Stimulated activated CD8-positive, alpha-beta memory T cell treated with anti-CD3 and anti-CD28 coated beads, Interleukin-7, amount 100 ng/mL, for 4 hours (primary cell): ENCODE measurements around the gene EGFLAM.

Experiments
- DNase-seq, 2 donors: peaks; one replicate each; pipeline ENCODE4 v3.0.0-alpha.2; 2020; ENCODE audit warnings: low read depth in 2 of 2

EGFLAM gene

DNA sequence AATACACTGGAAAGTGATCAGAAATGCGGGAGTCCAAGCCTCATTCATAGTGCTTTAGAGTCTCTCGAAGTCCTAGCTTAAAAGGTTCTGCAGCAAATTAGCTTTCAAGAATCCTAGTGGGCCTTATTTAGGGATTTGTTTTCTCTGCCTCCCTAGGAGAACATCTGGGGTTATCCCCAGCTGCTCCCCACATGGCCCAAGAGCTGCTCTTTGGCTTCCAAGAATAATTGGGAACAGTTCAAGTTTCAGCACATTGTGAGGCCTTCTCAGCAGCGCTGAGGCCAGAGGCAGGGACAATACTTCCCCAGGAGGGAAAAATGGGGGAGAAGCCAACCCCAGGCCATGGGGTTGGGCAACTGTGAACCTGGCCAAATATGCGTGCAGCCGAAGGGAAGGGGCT is 189.4 kb downstream of the EGFLAM start:
- DNase-seq, result no peak

DNA sequence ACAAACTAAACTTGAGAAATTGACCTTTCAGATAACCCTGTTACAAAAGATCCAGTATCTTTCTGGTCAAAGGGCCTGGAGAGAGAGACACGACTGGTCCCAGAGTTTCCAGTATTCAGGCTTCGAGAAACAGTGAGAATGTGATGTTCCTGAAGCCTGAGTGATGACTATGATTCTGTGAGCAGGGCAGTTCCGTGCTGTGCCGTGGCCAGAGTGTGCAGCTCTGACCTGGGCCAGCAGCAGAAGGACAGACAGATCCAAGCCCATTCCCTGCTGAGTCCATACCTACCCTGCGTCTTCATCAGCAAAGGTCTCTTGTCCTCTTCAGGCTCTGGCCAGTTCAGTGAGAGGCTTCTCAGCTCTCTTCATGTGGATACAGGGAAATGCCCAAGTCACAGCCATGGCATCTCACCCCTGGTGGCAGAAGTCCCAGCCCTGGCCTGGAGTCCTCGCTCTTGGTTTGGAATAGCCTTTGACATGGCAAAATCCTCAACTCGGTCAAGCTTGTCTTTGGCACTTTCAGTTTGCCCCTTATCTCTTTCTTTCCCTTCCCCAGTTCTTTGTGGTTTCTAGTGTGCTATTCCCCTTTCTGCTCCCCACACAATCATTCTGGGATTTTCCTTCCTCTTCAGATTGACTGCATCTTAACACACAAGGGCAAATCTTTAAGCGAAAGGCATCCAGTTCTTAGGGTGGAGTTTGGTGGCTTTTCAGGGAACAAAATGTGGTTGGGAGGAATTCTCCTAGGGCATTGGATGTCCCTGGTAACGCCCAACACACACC is 190.4 kb downstream of the EGFLAM start:
- DNase-seq, result no peak

- DNase-seq, result no peak
Measured at GRCh38 chr5:38450627-38451026, 192.3 kb downstream of the EGFLAM start.

DNA sequence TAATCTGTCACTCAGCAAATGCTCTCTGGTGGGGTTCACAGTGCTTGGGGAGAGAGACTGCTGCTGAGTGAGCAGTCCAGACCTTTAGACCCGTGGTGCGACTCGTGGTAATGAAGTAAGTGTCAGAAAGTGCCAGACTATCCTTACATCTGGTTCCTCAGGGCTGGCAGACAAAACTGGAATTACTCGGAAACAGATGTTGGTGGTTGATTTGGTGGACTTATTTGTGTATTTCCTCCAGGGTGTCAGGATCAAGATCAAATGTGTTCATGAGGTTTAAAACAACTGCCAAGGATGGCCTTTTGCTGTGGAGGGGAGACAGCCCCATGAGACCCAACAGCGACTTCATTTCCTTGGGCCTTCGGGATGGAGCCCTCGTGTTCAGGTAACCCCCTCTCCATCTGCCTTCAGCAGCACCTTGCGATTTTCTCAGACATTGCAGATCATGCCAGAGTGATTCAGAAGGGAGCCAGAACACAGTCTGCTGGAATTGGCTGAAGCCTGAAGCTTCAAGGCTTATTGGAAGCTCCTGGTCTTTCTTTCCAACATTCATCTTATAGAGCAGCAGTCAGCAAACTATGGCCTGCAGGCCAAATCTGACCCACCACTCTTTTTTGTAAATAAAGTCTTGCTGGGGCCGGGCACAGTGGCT is 192.8 kb downstream of the EGFLAM start:
- no peak for DNase-seq

DNA sequence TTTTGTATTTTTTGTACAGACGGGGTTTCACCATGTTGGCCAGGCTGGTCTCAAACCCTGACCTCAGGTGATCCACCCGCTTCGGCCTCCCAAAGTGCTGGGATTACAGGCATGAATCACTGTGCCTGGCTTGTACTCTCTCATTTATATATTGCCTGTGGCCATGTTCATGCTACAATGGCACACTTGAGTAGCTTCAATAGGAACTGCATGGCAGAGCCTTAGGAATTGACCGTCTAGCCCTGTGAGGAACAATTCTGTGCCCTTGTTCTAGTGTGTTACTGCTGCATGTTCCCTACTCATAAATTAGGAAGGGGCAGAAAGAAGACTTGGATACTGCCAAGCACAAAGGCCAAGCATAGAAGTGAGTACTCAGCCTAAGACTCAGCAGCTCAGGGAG is 193.8 kb downstream of the EGFLAM start:
- DNase-seq, result no peak

GRCh38 chr5:38453506-38453905 is 195.1 kb downstream of the EGFLAM start:
- peak; percentile 7 to 12 for DNase-seq

GRCh38 chr5:38453921-38454320 is 195.6 kb downstream of the EGFLAM start:
- no peak for DNase-seq

DNA sequence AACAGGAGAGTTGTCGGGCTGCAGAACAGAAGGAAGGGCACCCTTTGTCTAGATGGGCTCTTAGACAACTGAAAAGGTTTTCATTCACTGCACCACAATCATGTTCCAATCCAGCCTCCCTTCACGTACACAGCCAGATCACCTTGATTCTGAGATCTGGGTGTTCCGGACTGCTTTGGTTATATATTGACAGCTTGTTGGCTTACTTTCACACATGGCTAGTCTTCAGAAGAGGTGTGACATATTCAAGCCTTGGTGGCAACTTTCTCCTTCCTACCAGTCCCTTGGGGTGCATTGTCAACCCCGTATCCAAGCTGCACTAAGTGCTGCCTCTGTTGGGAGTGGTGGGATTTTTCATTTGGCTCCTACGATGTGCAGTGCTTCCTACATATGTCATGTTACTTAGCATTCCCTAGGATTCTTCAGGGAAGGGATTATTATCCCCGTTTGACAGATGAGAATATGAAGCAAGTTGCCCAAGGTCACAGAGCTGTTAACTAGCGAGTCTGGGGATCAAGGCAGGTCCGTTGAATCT is 197.5 kb downstream of the EGFLAM start:
- no peak for DNase-seq

DNA sequence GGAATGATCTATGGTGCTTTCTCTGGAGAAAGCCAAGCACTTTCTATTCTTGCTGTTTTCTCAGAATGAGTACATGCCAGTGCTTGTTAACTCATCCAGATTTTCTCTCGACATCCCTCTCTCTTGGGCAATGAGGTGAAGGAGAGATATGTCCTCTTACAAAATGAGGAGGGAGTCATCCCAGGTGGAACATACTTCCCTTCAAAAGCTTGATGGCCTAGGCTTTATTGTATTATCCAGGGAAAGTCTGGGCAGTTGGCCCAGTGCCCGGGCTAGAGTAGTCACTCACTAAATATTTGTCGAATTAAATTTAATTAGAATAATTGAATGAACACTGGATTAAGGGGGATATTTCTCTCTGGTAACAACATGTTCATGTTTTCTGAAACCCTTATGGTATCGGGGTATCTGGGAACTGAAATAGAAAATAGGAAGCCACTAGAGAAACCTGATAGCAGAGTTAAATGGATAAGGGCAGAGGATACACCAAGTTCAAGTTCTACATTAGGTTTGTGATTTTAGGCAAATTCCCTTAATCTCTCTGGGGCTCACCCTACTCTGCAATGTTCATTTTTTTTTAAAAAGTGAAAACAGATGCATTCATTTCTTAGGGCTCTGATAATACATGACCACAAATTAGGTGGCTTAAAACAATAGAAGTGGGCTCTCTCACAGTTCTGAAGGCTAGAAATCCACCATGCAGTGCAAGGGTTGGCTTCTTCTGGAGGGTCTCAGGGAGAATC is 198.5 kb downstream of the EGFLAM start:
- DNase-seq, result no peak

DNA sequence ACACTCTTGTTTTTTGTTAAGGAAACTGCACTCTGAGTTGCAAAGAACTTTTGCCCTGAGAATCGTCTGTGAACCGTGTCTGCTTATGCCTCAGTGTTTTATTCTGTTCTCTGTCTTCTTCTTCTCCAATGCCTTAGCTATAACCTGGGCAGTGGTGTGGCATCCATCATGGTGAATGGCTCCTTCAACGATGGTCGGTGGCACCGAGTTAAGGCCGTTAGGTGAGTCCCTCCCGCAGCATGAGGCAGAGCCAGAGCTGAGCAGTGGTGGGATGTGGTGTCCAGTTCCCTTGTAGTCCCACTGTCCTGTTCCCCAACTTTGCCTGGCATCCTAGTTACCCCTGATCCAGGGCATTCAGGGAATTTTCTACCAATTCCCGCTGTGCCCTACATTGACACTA is 199.8 kb downstream of the EGFLAM start:
- DNase-seq, result no peak

- DNase-seq, result no peak
Measured at GRCh38 chr5:38462976-38463633, 204.7 kb downstream of the EGFLAM start.

DNA sequence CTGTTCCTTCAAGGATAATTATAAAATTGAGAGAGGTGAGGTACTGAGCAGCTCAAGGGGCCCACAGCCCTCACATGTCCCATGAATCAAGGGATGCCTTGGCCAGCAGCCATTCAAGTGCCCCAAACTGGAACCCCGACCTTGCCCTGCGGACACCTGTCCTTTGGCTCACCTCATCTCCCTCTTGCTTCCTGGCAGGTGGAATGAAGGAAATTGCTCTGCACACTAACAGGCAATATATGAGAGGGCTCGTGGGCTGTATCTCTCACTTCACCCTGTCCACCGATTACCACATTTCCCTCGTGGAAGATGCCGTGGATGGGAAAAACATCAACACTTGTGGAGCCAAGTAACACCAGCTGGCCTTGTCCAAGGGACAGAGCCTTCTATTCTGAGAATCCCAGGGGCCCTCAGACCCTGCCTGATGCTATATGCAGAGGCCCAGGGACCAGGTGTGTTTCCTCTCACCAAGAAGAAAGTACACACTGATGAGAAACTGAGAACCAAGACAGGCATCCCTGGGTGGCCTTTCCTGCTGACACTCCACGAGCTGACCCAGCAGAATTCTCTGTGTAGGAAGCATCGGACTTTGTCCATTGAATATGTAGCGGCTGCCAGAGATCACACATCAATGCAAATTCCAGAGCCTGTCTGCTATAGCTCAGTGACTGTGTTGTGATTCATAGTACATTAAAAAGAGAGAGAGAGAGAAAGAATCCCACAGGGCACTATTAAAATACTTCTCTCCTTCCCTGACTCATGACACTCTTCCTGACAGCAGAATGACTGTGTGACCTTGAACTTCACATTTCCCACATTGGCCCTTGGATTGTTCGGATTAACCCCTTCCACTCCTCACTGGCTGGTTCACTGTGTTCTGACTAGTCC is 205.5 kb downstream of the EGFLAM start:
- no peak for DNase-seq

DNA sequence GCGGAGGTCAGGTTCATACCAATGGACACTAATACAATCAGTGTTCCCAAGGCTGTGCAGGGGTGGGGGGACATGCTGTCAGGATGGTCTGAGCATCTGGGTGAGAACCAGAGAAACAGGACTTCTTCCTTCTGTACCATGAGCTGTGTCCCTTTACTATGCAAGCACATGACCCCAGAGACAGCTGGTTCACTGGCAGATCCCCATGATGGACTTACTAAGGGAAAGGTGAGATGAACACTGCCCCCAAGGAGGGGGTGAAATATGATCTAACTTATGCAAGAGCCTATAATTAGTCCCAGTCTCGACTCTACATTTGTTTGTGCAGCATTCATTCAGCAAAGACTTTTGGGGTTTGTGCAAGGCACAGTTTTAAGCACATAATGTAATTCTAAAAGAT is 206.7 kb downstream of the EGFLAM start:
- DNase-seq, result no peak

DNA sequence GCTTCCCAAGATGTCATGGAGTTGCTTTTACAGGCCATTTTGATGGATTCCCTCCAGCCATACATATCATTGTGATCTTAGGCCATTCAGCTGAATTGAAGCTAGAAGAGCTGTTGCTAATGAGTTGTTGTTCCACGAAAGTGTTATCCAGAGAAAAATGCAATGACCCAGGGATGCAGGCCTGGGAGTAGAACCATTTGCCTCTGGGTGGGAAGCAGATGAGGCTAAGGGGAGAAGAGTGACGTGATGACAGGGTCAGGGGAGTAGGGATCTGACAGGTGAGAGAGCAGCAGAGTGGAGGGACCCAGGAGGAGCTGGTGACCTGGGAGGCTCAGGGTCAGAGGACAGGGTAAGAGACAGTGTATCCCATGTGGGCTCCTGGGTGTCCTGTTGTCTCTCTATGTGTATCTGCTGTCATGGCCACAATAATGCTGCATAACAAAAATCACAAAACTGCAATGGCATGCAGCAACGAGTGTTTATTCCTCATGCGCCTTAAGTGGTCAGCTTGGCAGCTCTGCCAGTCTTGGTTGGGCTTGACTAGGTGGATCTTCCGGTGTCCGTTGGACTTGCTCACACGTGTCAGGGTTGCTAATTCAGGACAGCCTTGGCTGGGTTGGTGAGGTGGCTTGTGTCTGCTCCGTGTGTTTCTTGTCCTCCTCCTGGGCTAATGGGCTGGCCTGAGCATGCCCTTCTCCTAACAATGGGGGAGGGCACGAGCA is 207.5 kb downstream of the EGFLAM start:
- DNase-seq, result no peak

GRCh38 chr5:38466424-38467189 is 208.2 kb downstream of the EGFLAM start:
- DNase-seq, result no peak

DNA sequence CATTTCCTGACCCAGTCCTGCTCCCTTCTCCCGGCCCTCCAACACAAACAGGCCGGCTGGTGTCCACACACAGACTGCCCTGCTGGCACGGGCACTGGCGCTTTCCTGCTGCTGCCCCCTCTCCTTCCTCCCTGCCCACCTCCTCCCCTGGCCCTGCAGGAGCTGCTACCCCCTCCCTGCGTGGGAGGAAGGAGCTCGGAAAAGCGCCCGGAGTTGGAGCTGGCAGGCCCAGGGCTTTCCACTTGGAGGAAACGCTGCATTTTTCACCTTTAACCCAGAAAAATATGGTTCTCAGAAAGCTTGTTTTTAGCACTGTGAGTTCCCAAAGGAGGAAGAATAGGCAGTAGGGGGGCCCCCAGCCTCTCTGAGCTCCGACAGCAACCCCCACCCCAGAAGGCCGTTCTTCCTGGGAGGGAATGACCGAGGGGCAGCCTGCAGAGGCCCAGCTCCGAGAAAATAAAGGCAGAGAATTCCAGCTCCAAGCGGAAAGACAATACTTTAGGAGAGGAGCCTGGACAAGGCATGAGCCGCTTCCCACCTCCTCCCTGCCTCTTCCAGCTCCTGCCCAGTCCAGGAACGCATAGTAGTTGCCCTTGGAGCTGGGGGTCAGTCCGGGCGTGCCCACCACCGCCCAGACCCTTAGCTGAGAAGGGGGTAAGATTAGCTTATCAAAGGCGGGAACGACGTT is 209.1 kb downstream of the EGFLAM start:
- no peak for DNase-seq

DNA sequence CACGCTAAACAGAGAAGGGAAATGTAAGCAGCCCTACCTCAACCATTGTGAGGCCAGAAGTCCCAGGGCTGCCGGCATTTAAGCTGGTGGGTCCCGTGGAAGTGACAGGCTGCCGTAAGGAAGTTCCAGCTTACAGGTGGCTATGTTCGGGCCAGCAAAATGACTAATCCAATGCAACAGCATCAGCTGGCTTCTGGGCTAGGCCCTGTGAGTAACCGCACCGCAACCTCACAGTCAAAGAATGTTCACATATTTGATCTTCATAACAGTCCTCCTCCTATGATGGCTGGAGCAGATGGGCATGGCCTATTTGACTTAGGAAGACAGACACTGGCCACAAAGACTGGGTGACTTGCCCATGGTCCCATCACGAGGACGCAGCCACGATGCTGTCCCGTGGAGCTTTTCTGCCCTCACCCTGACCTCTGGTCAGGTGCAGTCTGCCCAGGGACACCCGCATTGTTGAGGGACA is 209.9 kb downstream of the EGFLAM start:
- no peak for DNase-seq

GRCh38 chr5:38468978-38469706 is 210.8 kb downstream of the EGFLAM start:
- DNase-seq, result no peak
